DND-41 (cell line): ENCODE data around the gene AP2A2.

Experiments used
- EZH2 ChIP-seq: IDR thresholded peaks from 3 replicates; pipeline ENCODE4 v1.6.1; 2012; ENCODE audit warnings: borderline replicate concordance, low read depth, mild to moderate bottlenecking, moderate library complexity, low read length, inconsistent platforms; ENCODE audit not compliant: severe bottlenecking
- TF ChIP-seq, protein P1 (sequence below): IDR thresholded peaks from 2 replicates; pipeline ENCODE4 v1.5.1; 2012; ENCODE audit warnings: borderline replicate concordance, low read length, moderate library complexity, mild to moderate bottlenecking; ENCODE audit not compliant: poor library complexity, severe bottlenecking; ENCODE audit errors: extremely low read depth

- TF ChIP-seq, protein P1, sequence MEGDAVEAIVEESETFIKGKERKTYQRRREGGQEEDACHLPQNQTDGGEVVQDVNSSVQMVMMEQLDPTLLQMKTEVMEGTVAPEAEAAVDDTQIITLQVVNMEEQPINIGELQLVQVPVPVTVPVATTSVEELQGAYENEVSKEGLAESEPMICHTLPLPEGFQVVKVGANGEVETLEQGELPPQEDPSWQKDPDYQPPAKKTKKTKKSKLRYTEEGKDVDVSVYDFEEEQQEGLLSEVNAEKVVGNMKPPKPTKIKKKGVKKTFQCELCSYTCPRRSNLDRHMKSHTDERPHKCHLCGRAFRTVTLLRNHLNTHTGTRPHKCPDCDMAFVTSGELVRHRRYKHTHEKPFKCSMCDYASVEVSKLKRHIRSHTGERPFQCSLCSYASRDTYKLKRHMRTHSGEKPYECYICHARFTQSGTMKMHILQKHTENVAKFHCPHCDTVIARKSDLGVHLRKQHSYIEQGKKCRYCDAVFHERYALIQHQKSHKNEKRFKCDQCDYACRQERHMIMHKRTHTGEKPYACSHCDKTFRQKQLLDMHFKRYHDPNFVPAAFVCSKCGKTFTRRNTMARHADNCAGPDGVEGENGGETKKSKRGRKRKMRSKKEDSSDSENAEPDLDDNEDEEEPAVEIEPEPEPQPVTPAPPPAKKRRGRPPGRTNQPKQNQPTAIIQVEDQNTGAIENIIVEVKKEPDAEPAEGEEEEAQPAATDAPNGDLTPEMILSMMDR: no peak
- TF ChIP-seq EZH2: no peak
These were observed 12.6 kb upstream of the AP2A2 start for GRCh38 chr11:913043-913442.
